Esophagus squamous epithelium (tissue), 5 donors: ENCODE data around the gene RPL37. TPM values are rescaled to one million over a fixed set of nuclear protein-coding genes. Genes with fewer than 3 reads are reported as not detected.

Source experiments
- DNase-seq: peaks from one replicate; lab custom pipeline; 2025; lab: John Stamatoyannopoulos, UW
- H3K27ac ChIP-seq, 4 donors: fragments of 200-600 bp; sonication (generic); one replicate each; pipeline ENCODE4 v1.5.1; 2016 to 2019; ENCODE audit warnings: mild to moderate bottlenecking in 1 of 4
- H3K27me3 ChIP-seq, 4 donors: fragments of 200-600 bp; sonication (generic); 1 replicate in 3 of 4; 2 replicates in 1 of 4; pipeline versions ENCODE4 v1.5.1 to v1.6.0; 2017 to 2021; ENCODE audit warnings: antibody characterized with exemption in 1 of 4
- H3K36me3 ChIP-seq, 3 donors: fragments of 200-600 bp; sonication (generic); one replicate each; pipeline ENCODE4 v1.5.1; 2016 to 2019
- H3K4me1 ChIP-seq, 3 donors: fragments of 200-600 bp; sonication (generic); one replicate each; pipeline ENCODE4 v1.5.1; 2017 to 2019
- H3K4me3 ChIP-seq, 4 donors: fragments of 200-600 bp; sonication (generic); 1 replicate in 3 of 4; 2 replicates in 1 of 4; pipeline ENCODE4 v1.5.1; 2016 to 2019; ENCODE audit warnings: mild to moderate bottlenecking in 2 of 4, moderate library complexity in 1 of 4
- H3K9me3 ChIP-seq, 3 donors: fragments of 200-600 bp; sonication (generic); one replicate each; pipeline ENCODE4 v1.5.1; 2016 to 2019
- CTCF ChIP-seq, 6 experiments: fragments of 450-650 bp in 4 of 6; fragments of 200-600 bp in 2 of 6; sonication (generic) in 2 of 6; IDR thresholded peaks; one replicate each; pipeline ENCODE4 v1.5.1; 2016 to 2019; ENCODE audit warnings: antibody characterized with exemption in 6 of 6, mild to moderate bottlenecking in 4 of 6, moderate library complexity in 4 of 6
- POLR2A ChIP-seq, 4 donors: fragments of 450-650 bp; IDR thresholded peaks; one replicate each; pipeline ENCODE4 v1.6.1; 2017; ENCODE audit warnings: antibody characterized with exemption in 4 of 4, mild to moderate bottlenecking in 4 of 4, moderate library complexity in 3 of 4
- WGBS, 2 donors: methylation state at CpG; one replicate each; pipeline ENCODE4 v1.1.5; 2018; 5-methylcytosine and 5-hydroxymethylcytosine counted together
- intact Hi-C: fragments of 100-400 bp; cut with DNase I; formaldehyde crosslinking; loops from one replicate; pipeline ENCODE4 v1.15.0; 2022
- total RNA-seq, 4 donors: library from RNA; depleted of rRNA; stranded (reverse); fragments of >200 nt; gene quantifications; one replicate each; pipeline ENCODE4 v1.1.0, GENCODE V29; 2016
- donor health status: DM: yes; HTN: yes; CAD: no.

RPL37 gene
- total RNA-seq, 4 donors from 2014 or later, result 79.6 to 183 (median 88.2) TPM

- Histone ChIP-seq H3K27ac (no peak overlapping the region), H3K36me3 (peaks cover 28 to 68% (median 30%) of the 10 kb centered on the region in 3 donors), H3K27me3 (no peaks in the 10 kb centered on the region), H3K9me3 (no peaks in the 10 kb centered on the region), H3K4me3 (no peak overlapping the region), H3K4me1 (peaks cover 7 to 55% (median 17%) of the 10 kb centered on the region in 3 donors)
- TF ChIP-seq CTCF (IDR thresholded peaks at IDR 0.05), result no peak
- TF ChIP-seq POLR2A (IDR thresholded peaks at IDR 0.05), result no peak
- intact Hi-C loops, result no loop called here
- WGBS, 2 donors, result 74 to 75% methylated on average over 4 of the region's 4 CpGs
- DNase-seq, result no peak
These were observed 2.7 kb downstream of the RPL37 start for GRCh38 chr5:40832345-40832744.

GRCh38 chr5:40831346-40832210 lies 3.4 kb downstream of the RPL37 start:
- no peaks in the 10 kb centered on the region for H3K27me3 ChIP-seq
- H3K4me3 ChIP-seq, result no peak overlapping the region
- intact Hi-C loops, result no loop called here
- no peaks in the 10 kb centered on the region for H3K9me3 ChIP-seq
- TF ChIP-seq POLR2A (IDR thresholded peaks at IDR 0.05) (no peak), CTCF (IDR thresholded peaks at IDR 0.05) (no peak)
- WGBS, 2 donors, result 52 to 57% methylated on average over 4 of the region's 4 CpGs
- no peak for DNase-seq
- H3K27ac ChIP-seq, result no peak overlapping the region
- H3K4me1 ChIP-seq, result peaks cover 7 to 54% (median 17%) of the 10 kb centered on the region in 3 donors
- H3K36me3 ChIP-seq, result peaks cover 30 to 76% (median 35%) of the 10 kb centered on the region in 3 donors

- Histone ChIP-seq H3K9me3 (no peaks in the 10 kb centered on the region), H3K27ac (no peak overlapping the region), H3K4me1 (peaks cover 7 to 42% (median 13%) of the 10 kb centered on the region in 3 donors), H3K4me3 (no peak overlapping the region), H3K27me3 (no peaks in the 10 kb centered on the region), H3K36me3 (peaks cover 30 to 86% (median 38%) of the 10 kb centered on the region in 3 donors)
- intact Hi-C loops, result no loop called here
- TF ChIP-seq CTCF (IDR thresholded peaks at IDR 0.05) (no peak), POLR2A (IDR thresholded peaks at IDR 0.05) (no peak)
- WGBS, 2 donors, result 88 to 89% methylated on average over 11 to 13 of the region's 13 CpGs
- no peak for DNase-seq
These were observed 5.1 kb downstream of the RPL37 start for GRCh38 chr5:40829748-40830533.

- no peak overlapping the region for H3K27ac ChIP-seq
- H3K4me1 ChIP-seq, result peaks cover 7 to 37% (median 13%) of the 10 kb centered on the region in 3 donors
- intact Hi-C loops, result no loop called here
- 95 to 97% methylated on average over 3 of the region's 3 CpGs for WGBS, 2 donors
- H3K4me3 ChIP-seq, result no peak overlapping the region
- no peak for DNase-seq
- H3K27me3 ChIP-seq, result no peaks in the 10 kb centered on the region
- no peaks in the 10 kb centered on the region for H3K9me3 ChIP-seq
- H3K36me3 ChIP-seq, result peaks cover 30 to 84% (median 38%) of the 10 kb centered on the region in 3 donors
- no peak for TF ChIP-seq POLR2A (IDR thresholded peaks at IDR 0.05)
- TF ChIP-seq CTCF (IDR thresholded peaks at IDR 0.05), result no peak
These were observed 6.0 kb downstream of the RPL37 start for GRCh38 chr5:40828690-40829661.
